Esophagus squamous epithelium (tissue), 4 donors: ENCODE measurements around the gene TTC28.
"Not testable (repeated sequence)": the region's sequence is repeated elsewhere in the genome, so short reads cannot be mapped to it uniquely, and the experiment has no call there.

Experiments used
- CTCF ChIP-seq, 6 experiments: fragments of 450-650 bp in 4 of 6; fragments of 200-600 bp in 2 of 6; sonication (generic) in 2 of 6; IDR thresholded peaks; one replicate each; pipeline ENCODE4 v1.5.1; 2016 to 2019; ENCODE audit warnings: antibody characterized with exemption in 6 of 6, mild to moderate bottlenecking in 4 of 6, moderate library complexity in 4 of 6
- POLR2A ChIP-seq, 4 donors: fragments of 450-650 bp; IDR thresholded peaks; one replicate each; pipeline ENCODE4 v1.6.1; 2017; ENCODE audit warnings: antibody characterized with exemption in 4 of 4, mild to moderate bottlenecking in 4 of 4, moderate library complexity in 3 of 4

- TF ChIP-seq CTCF, POLR2A (IDR thresholded peaks at IDR 0.05): not testable (repeated sequence)
These were observed 590.1 kb downstream of the TTC28 start for GRCh38 chr22:28089541-28089940.
